Keratinocyte (primary cell): Measurements from ENCODE around the gene EML1. TPM values are rescaled to one million over a fixed set of nuclear protein-coding genes. Genes with fewer than 3 reads are reported as not detected.

ENCODE experiments used
- DNase-seq: peaks from one replicate; pipeline ENCODE4 v3.0.0-alpha.2; 2011; ENCODE audit warnings: low read depth, missing footprints, low spot score
- FAIRE-seq: peaks from 2 replicates; lab custom pipeline; 2011; peaks lifted over from hg19 to GRCh38; lab: Jason Lieb, UNC
- H2AFZ ChIP-seq: 2 replicates; pipeline ENCODE4 v1.6.0; 2012; ENCODE audit warnings: low read length, control low read depth, inconsistent platforms; ENCODE audit not compliant: control insufficient read depth
- H3K27ac ChIP-seq: 2 replicates; pipeline ENCODE4 v1.5.1; 2011; ENCODE audit warnings: low read length; ENCODE audit not compliant: control insufficient read depth, insufficient read depth
- H3K27me3 ChIP-seq: 3 replicates; pipeline ENCODE4 v1.6.0; 2011; ENCODE audit warnings: low read length; ENCODE audit not compliant: control insufficient read depth, insufficient read depth; ENCODE audit errors: extremely low read depth
- H3K36me3 ChIP-seq, 2 experiments: 2 replicates in 1 of 2; 3 replicates in 1 of 2; pipeline ENCODE4 v1.5.1; 2011; ENCODE audit warnings: low read length in 2 of 2, mild to moderate bottlenecking in 1 of 2; ENCODE audit not compliant: control insufficient read depth in 2 of 2, insufficient read depth in 2 of 2; ENCODE audit errors: extremely low read depth in 1 of 2
- H3K4me1 ChIP-seq: 3 replicates; pipeline ENCODE4 v1.5.1; 2011; ENCODE audit warnings: low read length; ENCODE audit not compliant: control insufficient read depth, insufficient read depth; ENCODE audit errors: extremely low read depth
- H3K4me2 ChIP-seq: 3 replicates; pipeline ENCODE4 v1.6.0; 2011; ENCODE audit warnings: low read depth, low read length; ENCODE audit not compliant: control insufficient read depth, insufficient read depth; ENCODE audit errors: extremely low read depth
- H3K4me3 ChIP-seq, 3 experiments: fragments of 200-600 bp in 1 of 3; sonication (generic) in 1 of 3; 2 replicates in 2 of 3; 3 replicates in 1 of 3; pipeline ENCODE4 v1.5.1; 2011 to 2016; ENCODE audit warnings: low read length in 3 of 3, mild to moderate bottlenecking in 3 of 3, control low read depth in 2 of 3, inconsistent platforms in 1 of 3, low read depth in 1 of 3, mixed read lengths in 1 of 3, mixed run types in 1 of 3, moderate library complexity in 1 of 3; ENCODE audit not compliant: control insufficient read depth in 2 of 3, insufficient read depth in 2 of 3; ENCODE audit errors: extremely low read depth in 1 of 3
- H3K79me2 ChIP-seq: 2 replicates; pipeline ENCODE4 v1.6.0; 2012; ENCODE audit warnings: low read length; ENCODE audit not compliant: control insufficient read depth, insufficient read depth
- H3K9ac ChIP-seq: 3 replicates; pipeline ENCODE4 v1.6.0; 2011; ENCODE audit warnings: low read length; ENCODE audit not compliant: control insufficient read depth, insufficient read depth; ENCODE audit errors: extremely low read depth
- H3K9me1 ChIP-seq: 3 replicates; pipeline ENCODE4 v1.6.0; 2011; ENCODE audit warnings: low read length; ENCODE audit not compliant: control insufficient read depth, insufficient read depth; ENCODE audit errors: extremely low read depth
- H3K9me3 ChIP-seq: 2 replicates; pipeline ENCODE4 v1.5.1; 2012; ENCODE audit warnings: low read depth, low read length; ENCODE audit not compliant: control insufficient read depth
- H4K20me1 ChIP-seq: 3 replicates; pipeline ENCODE4 v1.6.0; 2011; ENCODE audit warnings: low read length; ENCODE audit not compliant: control insufficient read depth, insufficient read depth; ENCODE audit errors: extremely low read depth
- CTCF ChIP-seq, 3 experiments: IDR thresholded peaks in 1 of 3; conservative IDR thresholded peaks in 1 of 3; optimal IDR thresholded peaks in 1 of 3; 2 replicates in 2 of 3; 3 replicates in 1 of 3; pipeline versions ENCODE3 to v1.5.1; 2011; ENCODE audit warnings: low read length in 3 of 3, mild to moderate bottlenecking in 3 of 3, moderate library complexity in 2 of 3, control low read depth in 1 of 3, inconsistent platforms in 1 of 3; ENCODE audit not compliant: insufficient read depth in 2 of 3; ENCODE audit errors: extremely low read depth in 1 of 3
- EZH2 ChIP-seq: IDR thresholded peaks from one replicate; pipeline ENCODE4 v1.6.1; 2012; ENCODE audit warnings: inconsistent platforms, mild to moderate bottlenecking, low read length, moderate library complexity
- dilution Hi-C: fragments of 300-500 bp; cut with MboI; formaldehyde crosslinking; loops from one replicate; pipeline ENCODE4 v1.7.0; 2020; ENCODE audit warnings: low sequenced_read_pairs; ENCODE audit not compliant: extremely low pct_ligation_motif_present
- polyA plus RNA-seq, 5 experiments: library from polyadenylated mRNA; depleted of rRNA in 3 of 5; stranded (reverse) in 3 of 5; stranded (forward) in 1 of 5; unstranded in 1 of 5; fragments of >200 nt; gene quantifications; 1 replicate in 1 of 5; 2 replicates in 3 of 5; 3 replicates in 1 of 5; pipeline versions ENCODE4 v1.2.1 to v1.2.3, GENCODE V29; 2011 to 2012; ENCODE audit warnings: missing spikeins in 2 of 5, low read depth in 1 of 5, low replicate concordance in 1 of 5

Gene EML1
- polyA plus RNA-seq, 1 donor (not counting 4 experiments of a cell fraction or from before 2014, with no cell fraction given) = 0.84 TPM

GRCh38 chr14:99803803-99804202 lies 10.6 kb downstream of the EML1 start:
- H4K20me1 ChIP-seq = peaks cover 5% of the 10 kb centered on the region
- H2AFZ ChIP-seq = no peak overlapping the region
- H3K4me3 ChIP-seq = no peak overlapping the region
- H3K4me1 ChIP-seq = no peaks in the 10 kb centered on the region
- H3K27ac ChIP-seq = no peak overlapping the region
- dilution Hi-C loops = no loop called here
- H3K27me3 ChIP-seq = peaks cover 60% of the 10 kb centered on the region
- FAIRE-seq = no peak
- H3K79me2 ChIP-seq = no peaks in the 10 kb centered on the region
- H3K4me2 ChIP-seq = no peak overlapping the region
- H3K36me3 ChIP-seq = no peaks in the 10 kb centered on the region
- no peaks in the 10 kb centered on the region for H3K9me3 ChIP-seq
- DNase-seq = no peak
- no peak overlapping the region for H3K9ac ChIP-seq
- TF ChIP-seq CTCF (optimal IDR thresholded peaks at IDR 0.05 in 1 of 3, IDR thresholded peaks at IDR 0.05 in 1 of 3, conservative IDR thresholded peaks at IDR 0.05 in 1 of 3; ENCODE audit: extremely low read depth in 1 of 3, insufficient read depth in 2 of 3, low read length in 3 of 3) = no peak
- no peak for TF ChIP-seq EZH2
- H3K9me1 ChIP-seq = no peaks in the 10 kb centered on the region

GRCh38 chr14:99805757-99806439 lies 12.7 kb downstream of the EML1 start:
- H3K4me2 ChIP-seq = no peak overlapping the region
- H3K9ac ChIP-seq = no peak overlapping the region
- H3K79me2 ChIP-seq = no peaks in the 10 kb centered on the region
- no peaks in the 10 kb centered on the region for H3K9me3 ChIP-seq
- DNase-seq = no peak
- no peaks in the 10 kb centered on the region for H3K36me3 ChIP-seq
- H3K27ac ChIP-seq = no peak overlapping the region
- no peak for FAIRE-seq
- H3K4me1 ChIP-seq = no peaks in the 10 kb centered on the region
- TF ChIP-seq EZH2 = no peak
- TF ChIP-seq CTCF (optimal IDR thresholded peaks at IDR 0.05 in 1 of 3, IDR thresholded peaks at IDR 0.05 in 1 of 3, conservative IDR thresholded peaks at IDR 0.05 in 1 of 3; ENCODE audit: extremely low read depth in 1 of 3, insufficient read depth in 2 of 3, low read length in 3 of 3) = no peak
- H3K9me1 ChIP-seq = no peaks in the 10 kb centered on the region
- no peak overlapping the region for H2AFZ ChIP-seq
- dilution Hi-C loops = no loop called here
- peaks cover 71% of the 10 kb centered on the region for H3K27me3 ChIP-seq
- no peak overlapping the region for H3K4me3 ChIP-seq
- peaks cover 5% of the 10 kb centered on the region for H4K20me1 ChIP-seq
